Duodenal mucosa (tissue), 2 donors: ENCODE results near the gene BACH2.

Experiments used
- H3K27ac ChIP-seq: one replicate; pipeline ENCODE4 v1.7.0; 2013; ENCODE audit warnings: low read depth, low read length
- H3K27me3 ChIP-seq, 2 donors: one replicate each; pipeline ENCODE4 v1.7.0; 2013; ENCODE audit warnings: low read length in 2 of 2, control low read depth in 1 of 2; ENCODE audit not compliant: insufficient read depth in 2 of 2, control insufficient read depth in 1 of 2
- H3K36me3 ChIP-seq, 2 donors: one replicate each; pipeline ENCODE4 v1.7.0; 2013; ENCODE audit warnings: low read length in 2 of 2, control low read depth in 1 of 2; ENCODE audit not compliant: insufficient read depth in 2 of 2, control insufficient read depth in 1 of 2
- H3K4me1 ChIP-seq, 2 donors: one replicate each; pipeline ENCODE4 v1.7.0; 2013; ENCODE audit warnings: low read length in 2 of 2, control low read depth in 1 of 2; ENCODE audit not compliant: insufficient read depth in 2 of 2, control insufficient read depth in 1 of 2
- H3K4me3 ChIP-seq, 2 donors: one replicate each; pipeline ENCODE4 v1.7.0; 2013; ENCODE audit warnings: low read length in 2 of 2, low read depth in 1 of 2
- H3K9ac ChIP-seq, 2 donors: one replicate each; pipeline ENCODE4 v1.7.0; 2013; ENCODE audit warnings: low read length in 2 of 2, low read depth in 1 of 2
- H3K9me3 ChIP-seq, 2 donors: one replicate each; pipeline ENCODE4 v1.7.0; 2013; ENCODE audit warnings: low read length in 2 of 2, control low read depth in 1 of 2; ENCODE audit not compliant: control insufficient read depth in 1 of 2

Gene BACH2

GRCh38 chr6:90078513-90079289, 217.9 kb downstream of the BACH2 start:
- H3K4me1 ChIP-seq, result no peaks in the 10 kb centered on the region
- H3K27ac ChIP-seq, result no peak overlapping the region
- no peak overlapping the region for H3K9ac ChIP-seq
- H3K27me3 ChIP-seq, result no peaks in the 10 kb centered on the region
- H3K9me3 ChIP-seq, result no peaks in the 10 kb centered on the region
- H3K36me3 ChIP-seq, result no peaks in the 10 kb centered on the region
- no peak overlapping the region for H3K4me3 ChIP-seq

DNA sequence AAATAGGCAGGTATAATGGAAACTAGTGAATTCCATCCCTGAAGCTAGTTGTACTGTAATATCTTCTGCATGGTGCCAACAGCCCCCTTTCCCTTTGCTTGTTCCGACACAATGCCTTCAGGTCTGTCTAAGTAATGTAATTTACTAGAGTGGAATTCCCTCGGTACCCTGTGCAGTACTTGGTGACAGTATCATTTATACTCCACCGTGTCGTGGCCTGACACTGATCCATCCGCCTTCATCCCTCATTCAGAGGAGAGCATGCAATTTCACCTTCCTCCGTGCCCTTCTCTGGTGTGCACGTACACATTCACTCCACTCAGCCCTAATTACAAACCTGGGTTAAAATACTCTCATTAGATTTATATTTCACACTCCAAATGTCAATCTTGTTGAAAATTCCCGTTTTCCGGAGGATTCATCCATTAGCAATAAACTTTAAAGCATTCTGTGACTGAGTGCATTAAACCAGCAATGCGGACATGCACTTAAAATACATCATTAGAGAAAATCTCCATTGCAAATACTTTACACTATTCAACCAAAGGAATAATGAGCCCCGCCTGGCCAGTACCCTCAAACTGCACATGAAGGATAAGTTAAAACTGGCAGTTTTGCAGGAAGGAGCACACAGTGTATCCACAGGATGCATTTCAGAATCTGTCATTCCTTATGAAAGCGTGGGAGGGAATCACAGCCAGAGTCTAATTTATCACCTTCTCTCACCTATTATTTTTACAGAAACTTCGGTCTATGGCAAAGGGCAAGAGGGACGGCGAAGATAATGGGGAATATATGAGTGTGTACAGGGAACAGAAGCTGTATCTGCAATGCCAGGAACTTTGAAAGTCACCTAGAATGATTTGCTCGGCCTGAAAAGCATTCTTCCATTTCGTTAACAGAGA, 219.9 kb downstream of the BACH2 start:
- no peak overlapping the region for H3K27ac ChIP-seq
- H3K27me3 ChIP-seq, result no peaks in the 10 kb centered on the region
- no peaks in the 10 kb centered on the region for H3K9me3 ChIP-seq
- no peaks in the 10 kb centered on the region for H3K4me1 ChIP-seq
- H3K36me3 ChIP-seq, result no peaks in the 10 kb centered on the region
- H3K9ac ChIP-seq, result no peak overlapping the region
- H3K4me3 ChIP-seq, result no peak overlapping the region

GRCh38 chr6:90074161-90074850, 222.3 kb downstream of the BACH2 start:
- H3K9me3 ChIP-seq, result no peaks in the 10 kb centered on the region
- no peak overlapping the region for H3K9ac ChIP-seq
- no peaks in the 10 kb centered on the region for H3K4me1 ChIP-seq
- no peak overlapping the region for H3K27ac ChIP-seq
- no peaks in the 10 kb centered on the region for H3K36me3 ChIP-seq
- H3K27me3 ChIP-seq, result no peaks in the 10 kb centered on the region
- H3K4me3 ChIP-seq, result no peak overlapping the region

DNA sequence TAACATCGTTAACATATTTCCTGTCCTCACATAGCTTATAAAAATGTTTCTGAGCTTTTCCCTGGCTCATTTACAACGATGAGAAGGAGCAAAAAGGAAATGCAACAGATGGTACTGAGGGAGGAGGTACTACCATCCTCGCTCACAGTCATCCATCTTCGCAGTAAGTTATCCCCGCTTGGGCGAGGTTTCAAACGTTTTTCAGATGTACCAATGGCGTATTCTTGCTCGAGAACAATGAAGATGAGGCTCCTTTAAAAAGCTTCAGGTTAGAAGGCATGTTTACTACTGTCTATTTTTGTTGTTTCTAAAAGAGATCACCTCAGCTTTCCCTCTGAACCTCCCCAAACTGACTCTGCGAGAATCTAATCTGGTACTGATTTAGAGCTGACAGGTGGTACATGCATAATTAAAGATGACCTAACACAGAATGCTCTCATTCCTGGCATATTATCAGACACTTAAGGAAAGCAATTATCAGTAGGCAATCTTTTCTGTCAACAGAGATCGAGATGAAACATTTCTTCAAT, 223.6 kb downstream of the BACH2 start:
- Histone ChIP-seq H3K27me3 (no peaks in the 10 kb centered on the region), H3K9ac (no peak overlapping the region)

DNA sequence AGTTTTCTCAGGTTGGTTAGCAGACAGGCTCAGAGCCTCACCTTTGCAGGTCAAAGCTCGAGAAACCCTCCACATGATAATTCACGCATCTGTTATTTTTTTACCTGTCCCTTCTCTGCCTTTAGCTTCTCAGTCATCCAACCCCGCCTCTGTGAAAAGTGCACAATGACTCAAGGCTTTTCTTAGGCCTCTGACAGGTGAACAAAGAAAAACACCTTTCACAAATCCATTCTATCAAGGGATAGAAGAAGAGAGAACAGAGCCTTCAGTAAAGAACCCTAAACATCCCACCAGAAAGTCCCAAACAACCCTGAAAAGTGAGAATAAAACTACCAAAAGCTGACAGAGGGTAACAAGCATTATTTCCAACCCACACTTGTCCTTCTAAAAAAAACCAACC, 224.1 kb downstream of the BACH2 start:
- Histone ChIP-seq H3K9ac (no peak overlapping the region), H3K9me3 (no peaks in the 10 kb centered on the region), H3K27ac (no peak overlapping the region), H3K4me1 (no peaks in the 10 kb centered on the region), H3K36me3 (no peaks in the 10 kb centered on the region), H3K27me3 (no peaks in the 10 kb centered on the region), H3K4me3 (no peak overlapping the region)

More for the DNA sequence above, 223.6 kb downstream of the BACH2 start:
- no peak overlapping the region for H3K27ac ChIP-seq
- no peaks in the 10 kb centered on the region for H3K36me3 ChIP-seq
- H3K4me3 ChIP-seq, result no peak overlapping the region
- H3K9me3 ChIP-seq, result no peaks in the 10 kb centered on the region
- H3K4me1 ChIP-seq, result no peaks in the 10 kb centered on the region

- Histone ChIP-seq H3K27me3 (no peaks in the 10 kb centered on the region), H3K9me3 (no peaks in the 10 kb centered on the region), H3K27ac (no peak overlapping the region), H3K36me3 (no peaks in the 10 kb centered on the region), H3K4me1 (no peaks in the 10 kb centered on the region), H3K4me3 (no peak overlapping the region), H3K9ac (no peak overlapping the region)
Observed at GRCh38 chr6:90068703-90069523, 227.7 kb downstream of the BACH2 start.

- no peaks in the 10 kb centered on the region for H3K9me3 ChIP-seq
- no peak overlapping the region for H3K4me3 ChIP-seq
- no peak overlapping the region for H3K9ac ChIP-seq
- H3K4me1 ChIP-seq, result no peaks in the 10 kb centered on the region
- no peaks in the 10 kb centered on the region for H3K27me3 ChIP-seq
- H3K36me3 ChIP-seq, result no peaks in the 10 kb centered on the region
- H3K27ac ChIP-seq, result no peak overlapping the region
Observed at GRCh38 chr6:90068264-90068663, 228.4 kb downstream of the BACH2 start.

GRCh38 chr6:90066697-90067096, 229.9 kb downstream of the BACH2 start:
- Histone ChIP-seq H3K27me3 (no peaks in the 10 kb centered on the region), H3K9ac (no peak overlapping the region), H3K27ac (no peak overlapping the region), H3K4me1 (no peaks in the 10 kb centered on the region), H3K4me3 (no peak overlapping the region), H3K36me3 (no peaks in the 10 kb centered on the region), H3K9me3 (no peaks in the 10 kb centered on the region)

DNA sequence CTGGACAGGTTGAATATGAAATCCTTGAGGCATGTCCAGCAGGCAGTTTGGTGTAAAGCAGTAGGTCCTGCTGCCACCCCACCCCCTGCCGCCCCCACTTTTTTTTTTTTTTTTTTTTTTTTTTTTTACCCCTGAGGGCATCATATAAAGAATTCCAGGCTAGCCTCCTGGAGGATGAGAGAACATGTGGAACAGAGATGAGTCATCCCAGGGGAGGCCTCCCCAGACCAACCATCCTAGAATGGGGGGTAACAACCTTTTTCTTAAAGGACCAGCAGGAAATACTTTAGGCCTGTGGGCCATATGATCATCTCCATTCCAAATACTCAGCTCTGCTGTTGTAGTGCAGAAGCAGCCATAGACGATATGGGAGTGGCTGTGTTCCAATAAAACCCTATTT, 231.5 kb downstream of the BACH2 start:
- Histone ChIP-seq H3K27ac (no peak overlapping the region), H3K9ac (no peak overlapping the region), H3K9me3 (no peaks in the 10 kb centered on the region), H3K4me3 (no peak overlapping the region), H3K4me1 (no peaks in the 10 kb centered on the region), H3K36me3 (no peaks in the 10 kb centered on the region), H3K27me3 (no peaks in the 10 kb centered on the region)
